HG03039 (cell line): ENCODE results near the gene DHRS7B.
"Not testable (repeated sequence)": the region's sequence is repeated elsewhere in the genome, so short reads cannot be mapped to it uniquely, and the experiment has no call there.

Experiments
- ATAC-seq: cut with Tn5 transposase; IDR thresholded peaks from one replicate; pipeline ENCODE4 v1.9.1; 2021; ENCODE audit warnings: mild to moderate bottlenecking, moderate library complexity; ENCODE audit not compliant: unreplicated experiment

DHRS7B gene

GRCh38 chr17:21204935-21205334 lies 78.2 kb downstream of the DHRS7B start:
- ATAC-seq = no peak

GRCh38 chr17:21208352-21208751 lies 81.6 kb downstream of the DHRS7B start:
- no peak for ATAC-seq

- no peak for ATAC-seq
Observed at GRCh38 chr17:21209511-21210175, 82.9 kb downstream of the DHRS7B start.

GRCh38 chr17:21210411-21211076 lies 83.8 kb downstream of the DHRS7B start:
- ATAC-seq = no peak

GRCh38 chr17:21211825-21212479 lies 85.2 kb downstream of the DHRS7B start:
- ATAC-seq = no peak

GRCh38 chr17:21212826-21213637 lies 86.3 kb downstream of the DHRS7B start:
- ATAC-seq = no peak

- peak; percentile 17 for ATAC-seq
Observed at GRCh38 chr17:21213638-21214014, 86.9 kb downstream of the DHRS7B start.

- ATAC-seq = peak; percentile 86
Observed at GRCh38 chr17:21214015-21214776, 87.4 kb downstream of the DHRS7B start, which contains the start of gene TMEM11. TSS of gene TMEM11 (minus strand) at chr17:21214161. CDS start at chr17:21214152, 9 bp downstream.

GRCh38 chr17:21214777-21215541 lies 88.2 kb downstream of the DHRS7B start:
- peak; percentile 14 for ATAC-seq

- no peak for ATAC-seq
Observed at GRCh38 chr17:21215935-21216334, 89.2 kb downstream of the DHRS7B start.

GRCh38 chr17:21217346-21217745 lies 90.6 kb downstream of the DHRS7B start:
- no peak for ATAC-seq

- ATAC-seq = no peak
Observed at GRCh38 chr17:21218101-21218500, 91.3 kb downstream of the DHRS7B start.

- no peak for ATAC-seq
Observed at GRCh38 chr17:21218831-21219380, 92.1 kb downstream of the DHRS7B start.

- ATAC-seq = no peak
Observed at GRCh38 chr17:21223086-21223485, 96.3 kb downstream of the DHRS7B start.

- ATAC-seq = not testable (repeated sequence)
Observed at GRCh38 chr17:21227277-21227676, 100.5 kb downstream of the DHRS7B start.

- ATAC-seq = no peak
Observed at GRCh38 chr17:21228111-21228510, 101.3 kb downstream of the DHRS7B start.

GRCh38 chr17:21228845-21229244 lies 102.1 kb downstream of the DHRS7B start:
- ATAC-seq = no peak

GRCh38 chr17:21231533-21231932 lies 104.8 kb downstream of the DHRS7B start:
- ATAC-seq = no peak

- no peak for ATAC-seq
Observed at GRCh38 chr17:21232033-21232749, 105.4 kb downstream of the DHRS7B start.
